ENCODE measurements around the gene IGSF9.
"Not testable (repeated sequence)": the region's sequence is repeated elsewhere in the genome, so short reads cannot be mapped to it uniquely, and the experiment has no call there.

The IGSF9 gene

GRCh38 chr1:159908031-159908940 is 37.1 kb downstream of the IGSF9 start:
- no peak for TF ChIP-seq CTCF (IDR thresholded peaks at IDR 0.05; ENCODE audit: control insufficient read depth, extremely low read depth, insufficient read depth)
- DNase-seq (ENCODE audit: low read depth), result no peak
- no peak overlapping the region for H3K4me3 ChIP-seq (ENCODE audit: low read depth, low read length)

GRCh38 chr1:159906960-159907359 is 38.5 kb downstream of the IGSF9 start:
- no peak for DNase-seq (ENCODE audit: low read depth)
- H3K4me3 ChIP-seq (ENCODE audit: low read depth, low read length), result no peak overlapping the region
- no peak for TF ChIP-seq CTCF (IDR thresholded peaks at IDR 0.05; ENCODE audit: control insufficient read depth, extremely low read depth, insufficient read depth)

GRCh38 chr1:159904036-159904435 is 41.4 kb downstream of the IGSF9 start:
- DNase-seq (ENCODE audit: low read depth), result not testable (repeated sequence)

GRCh38 chr1:159902541-159902940 is 42.9 kb downstream of the IGSF9 start:
- TF ChIP-seq CTCF (IDR thresholded peaks at IDR 0.05; ENCODE audit: control insufficient read depth, extremely low read depth, insufficient read depth), result no peak
- no peak overlapping the region for H3K4me3 ChIP-seq (ENCODE audit: low read depth, low read length)
- DNase-seq (ENCODE audit: low read depth), result no peak

More at GRCh38 chr1:159904036-159904435, 41.4 kb downstream of the IGSF9 start:
- not testable (repeated sequence) for H3K4me3 ChIP-seq (ENCODE audit: low read depth, low read length)

- no peak for DNase-seq (ENCODE audit: low read depth)
- H3K4me3 ChIP-seq (ENCODE audit: low read depth, low read length), result peak overlapping the region; percentile 38
- no peak for TF ChIP-seq CTCF (IDR thresholded peaks at IDR 0.05; ENCODE audit: control insufficient read depth, extremely low read depth, insufficient read depth)
Observed at GRCh38 chr1:159900755-159901360, 44.6 kb downstream of the IGSF9 start.

GRCh38 chr1:159900086-159900680 is 45.2 kb downstream of the IGSF9 start, which contains the start of gene CFAP45:
TSS of gene CFAP45 (minus strand) at chr1:159900165. CDS start at chr1:159900098, 67 bp downstream.
- peak; percentile 94 for DNase-seq (ENCODE audit: low read depth)
- TF ChIP-seq CTCF (IDR thresholded peaks at IDR 0.05; ENCODE audit: control insufficient read depth, extremely low read depth, insufficient read depth), result no peak
- H3K4me3 ChIP-seq (ENCODE audit: low read depth, low read length), result peak within 1 kb of the TSS; percentile 38

- DNase-seq (ENCODE audit: low read depth), result not testable (repeated sequence)
- peak overlapping the region; percentile 27; the same call in 1 of the 2 replicates for H3K4me3 ChIP-seq (ENCODE audit: low read depth, low read length)
Observed at GRCh38 chr1:159899634-159900033, 45.8 kb downstream of the IGSF9 start.
